SK-N-SH (cell line): ENCODE measurements around the gene PDGFRB. TPM values are rescaled to one million over a fixed set of nuclear protein-coding genes. Genes with fewer than 3 reads are reported as not detected.

Source experiments
- CTCF ChIA-PET: fragments of 300-600, 350-600 bp; formaldehyde crosslinking; extraction: SDS; loops from one replicate; lab custom pipeline; 2021; lab: Yijun Ruan, JAX
- POLR2A ChIA-PET: fragments of 350-600 bp; sonication (Branson Sonifier 250); formaldehyde crosslinking; extraction: SDS; loops from one replicate; lab custom pipeline; 2020; ENCODE audit warnings: antibody characterized with exemption, inconsistent platforms; lab: Yijun Ruan, JAX
- DNase-seq: peaks from one replicate; pipeline ENCODE4 v3.0.0; 2012
- H2AFZ ChIP-seq: fragments of 200-600 bp; sonication (generic); 2 replicates; pipeline ENCODE4 v1.8.1; 2016; ENCODE audit warnings: antibody characterized with exemption, mild to moderate bottlenecking, low read depth
- H3F3A ChIP-seq: fragments of 200-600 bp; sonication (generic); replicated peaks from 2 replicates; pipeline ENCODE3; 2016; ENCODE audit warnings: antibody characterized with exemption, mild to moderate bottlenecking; ENCODE audit not compliant: insufficient read depth
- H3K27ac ChIP-seq, 2 experiments: fragments of 200-500 bp in 1 of 2; fragments of 200-600 bp in 1 of 2; sonication (Bioruptor generic) in 1 of 2; sonication (generic), shearing (Covaris generic) in 1 of 2; 2 replicates each; pipeline versions ENCODE4 v1.5.1 to v1.6.1; 2014 to 2016; ENCODE audit warnings: low read depth in 2 of 2, inconsistent platforms in 1 of 2, low read length in 1 of 2, mild to moderate bottlenecking in 1 of 2, mixed read lengths in 1 of 2
- H3K27me3 ChIP-seq: fragments of 200-600 bp; sonication (generic), shearing (Covaris generic); 2 replicates; pipeline ENCODE4 v1.6.1; 2016; ENCODE audit warnings: mixed run types; ENCODE audit not compliant: insufficient read depth
- H3K36me3 ChIP-seq, 2 experiments: fragments of 200-500 bp in 1 of 2; fragments of 200-600 bp in 1 of 2; sonication (Bioruptor generic) in 1 of 2; sonication (generic) in 1 of 2; replicated peaks in 1 of 2; 2 replicates each; pipeline versions ENCODE3 to v1.5.1; 2014 to 2016; ENCODE audit warnings: low read length in 1 of 2, mild to moderate bottlenecking in 1 of 2; ENCODE audit not compliant: insufficient read depth in 2 of 2, control insufficient read depth in 1 of 2
- H3K4me1 ChIP-seq, 2 experiments: fragments of 200-500 bp in 1 of 2; fragments of 200-600 bp in 1 of 2; sonication (Bioruptor generic) in 1 of 2; sonication (generic), shearing (Covaris generic) in 1 of 2; 2 replicates each; pipeline versions ENCODE4 v1.5.1 to v1.6.1; 2014 to 2016; ENCODE audit warnings: low read depth in 1 of 2, low read length in 1 of 2, mixed run types in 1 of 2; ENCODE audit not compliant: insufficient read depth in 2 of 2, control insufficient read depth in 1 of 2
- H3K4me2 ChIP-seq: fragments of 200-600 bp; sonication (generic), shearing (Covaris generic); 2 replicates; pipeline ENCODE4 v1.6.1; 2017; ENCODE audit warnings: mixed run types
- H3K4me3 ChIP-seq, 2 experiments: fragments of 200-500 bp in 1 of 2; fragments of 200-600 bp in 1 of 2; sonication (Bioruptor generic) in 1 of 2; sonication (generic), shearing (Covaris generic) in 1 of 2; 2 replicates each; pipeline versions ENCODE4 v1.5.1 to v1.8.1; 2014 to 2016; ENCODE audit warnings: low read depth in 2 of 2, inconsistent platforms in 1 of 2, low read length in 1 of 2, mild to moderate bottlenecking in 1 of 2, mixed read lengths in 1 of 2, moderate library complexity in 1 of 2
- H3K79me2 ChIP-seq: fragments of 200-600 bp; sonication (generic); 2 replicates; pipeline ENCODE4 v1.8.1; 2017; ENCODE audit warnings: mild to moderate bottlenecking; ENCODE audit not compliant: insufficient read depth
- H3K9ac ChIP-seq: fragments of 200-600 bp; sonication (generic); 2 replicates; pipeline ENCODE4 v1.6.1; 2017; ENCODE audit warnings: mixed run types
- H3K9me2 ChIP-seq: fragments of 200-600 bp; sonication (generic); 2 replicates; pipeline ENCODE4 v1.6.1; 2017; ENCODE audit warnings: mixed run types
- H3K9me3 ChIP-seq: fragments of 200-600 bp; sonication (generic); 2 replicates; pipeline ENCODE4 v1.6.1; 2017; ENCODE audit warnings: mixed run types, mild to moderate bottlenecking, moderate library complexity
- H4K20me1 ChIP-seq: fragments of 200-600 bp; sonication (generic); 2 replicates; pipeline ENCODE4 v1.6.1; 2017; ENCODE audit warnings: mild to moderate bottlenecking, mixed run types; ENCODE audit not compliant: insufficient read depth
- FOSL2 ChIP-seq: IDR thresholded peaks from 2 replicates; pipeline ENCODE4 v1.4.0; 2012; ENCODE audit warnings: low read depth, mild to moderate bottlenecking, moderate library complexity, borderline replicate concordance
- FOXJ3 ChIP-seq: sonication (generic); formaldehyde crosslinking; IDR thresholded peaks from 2 replicates; pipeline ENCODE4 v1.5.1; 2020; ENCODE audit warnings: mild to moderate bottlenecking, missing genetic modification reagents
- GATA2 ChIP-seq: sonication (generic); formaldehyde crosslinking; IDR thresholded peaks from 2 replicates; pipeline ENCODE4 v1.5.0; 2020; ENCODE audit warnings: mild to moderate bottlenecking, missing genetic modification reagents
- IRF3 ChIP-seq: fragments of 150-350 bp; IDR thresholded peaks from 2 replicates; pipeline ENCODE4 v1.6.1; 2016; ENCODE audit warnings: mild to moderate bottlenecking, low read depth, low read length
- MXI1 ChIP-seq: IDR thresholded peaks from 2 replicates; pipeline ENCODE4 v1.6.1; 2012; ENCODE audit warnings: mild to moderate bottlenecking, low read depth, low read length, improper control_type of control experiment
- NRF1 ChIP-seq: IDR thresholded peaks from 2 replicates; pipeline ENCODE4 v1.6.1; 2012; ENCODE audit warnings: low read depth, mild to moderate bottlenecking, low read length
- PBX3 ChIP-seq: IDR thresholded peaks from 2 replicates; pipeline ENCODE4; 2012
- RXRA ChIP-seq: IDR thresholded peaks from 2 replicates; pipeline ENCODE4 v1.4.0; 2012; ENCODE audit warnings: low read depth, mild to moderate bottlenecking, borderline replicate concordance
- USF1 ChIP-seq: IDR thresholded peaks from 2 replicates; pipeline ENCODE4 v1.4.0; 2012; ENCODE audit warnings: low read depth, borderline replicate concordance
- USF2 ChIP-seq: fragments of 150-350 bp; IDR thresholded peaks from 2 replicates; pipeline ENCODE4 v1.6.1; 2017; ENCODE audit warnings: antibody characterized with exemption, low read length, low read depth, borderline replicate concordance
- YY1 ChIP-seq: IDR thresholded peaks from 2 replicates; pipeline ENCODE4 v1.4.0; 2012; ENCODE audit warnings: low read depth, mild to moderate bottlenecking
- ZBTB33 ChIP-seq: IDR thresholded peaks from 2 replicates; pipeline ENCODE4 v1.4.0; 2012; ENCODE audit warnings: low read depth, borderline replicate concordance
- WGBS: methylation state at CpG from one replicate; pipeline ENCODE4 v1.1.6; 2017; ENCODE audit warnings: low lambda C conversion rate; 5-methylcytosine and 5-hydroxymethylcytosine counted together
- polyA plus RNA-seq, 3 experiments: library from polyadenylated mRNA; depleted of rRNA; stranded (reverse); fragments of >200 nt; gene quantifications; 2 replicates each; pipeline ENCODE4 v1.2.3, GENCODE V29; 2012

Gene PDGFRB
- polyA plus RNA-seq, 1 of the 3 experiments (the other 2 are of a cell fraction): 32.1 TPM

GRCh38 chr5:150134198-150134588 lies 21.5 kb downstream of the PDGFRB start:
- no peak overlapping the region for H3K4me2 ChIP-seq
- DNase-seq: no peak
- no peaks in the 10 kb centered on the region for H4K20me1 ChIP-seq
- H3K9ac ChIP-seq: no peak overlapping the region
- no peak overlapping the region for H3K4me3 ChIP-seq
- H3K9me2 ChIP-seq: no peaks in the 10 kb centered on the region
- ChIA-PET CTCF (interaction anchor here (1.0 to 3.6 kb wide), 4 partner anchors 9 to 113 kb away, joined by 3 to 43 read pairs (median 6); no protein-coding TSS in a partner anchor), POLR2A (no interaction called here)
- no peaks in the 10 kb centered on the region for H3F3A ChIP-seq
- H3K27me3 ChIP-seq: no peaks in the 10 kb centered on the region
- H3K27ac ChIP-seq: no peak overlapping the region; a peak in 1 of 4 replicates
- H3K9me3 ChIP-seq: no peaks in the 10 kb centered on the region
- peaks cover 10% of the 10 kb centered on the region; the same call in 1 of the 2 replicates for H3K79me2 ChIP-seq
- H3K36me3 ChIP-seq: peaks cover 19 to 65% of the 10 kb centered on the region in 2 experiments
- 87% methylated on average over 7 of the region's 7 CpGs for WGBS
- peaks cover 24 to 34% of the 10 kb centered on the region in 2 experiments for H3K4me1 ChIP-seq
- TF ChIP-seq FOXJ3 (CRISPR knock-in tag): no peak
- no peak for TF ChIP-seq GATA2
- no peak for TF ChIP-seq MXI1
- TF ChIP-seq YY1: no peak
- no peak for TF ChIP-seq NRF1
- no peak for TF ChIP-seq PBX3
- no peak for TF ChIP-seq USF1
- TF ChIP-seq IRF3: no peak
- no peak for TF ChIP-seq RXRA
- no peak for TF ChIP-seq USF2
- TF ChIP-seq ZBTB33: no peak
- TF ChIP-seq FOSL2: no peak
- H2AFZ ChIP-seq: no peak overlapping the region
